ENCODE data around the gene PHGDH. TPM values are rescaled to one million over a fixed set of nuclear protein-coding genes. Genes with fewer than 3 reads are reported as not detected.

Gene PHGDH
- total RNA-seq, 1 donor = 184 TPM

- Histone ChIP-seq H3K27ac (ENCODE audit: low read depth, low read length) (no peak overlapping the region), H3K79me2 (ENCODE audit: insufficient read depth, low read length) (no peaks in the 10 kb centered on the region), H4K20me1 (ENCODE audit: insufficient read depth, low read length) (no peaks in the 10 kb centered on the region), H3K36me3 (ENCODE audit: insufficient read depth, low read length) (no peaks in the 10 kb centered on the region), H3K27me3 (ENCODE audit: insufficient read depth, low read length) (peaks cover 2% of the 10 kb centered on the region), H3K9me3 (ENCODE audit: low read depth, low read length) (no peaks in the 10 kb centered on the region), H3K4me1 (ENCODE audit: insufficient read depth, low read length) (peaks cover 9% of the 10 kb centered on the region), H2AFZ (ENCODE audit: low read length) (no peak overlapping the region), H3K4me3 (ENCODE audit: insufficient read depth, low read length) (no peak overlapping the region), H3K4me2 (ENCODE audit: insufficient read depth, low read length) (no peak overlapping the region)
- DNase-seq (ENCODE audit: insufficient read length, low spot score, missing footprints) = no peak
- TF ChIP-seq CTCF (IDR thresholded peaks at IDR 0.05; ENCODE audit: extremely low read depth, low read depth, low read length) = no peak
Observed at GRCh38 chr1:119778359-119778758, 66.6 kb downstream of the PHGDH start.

DNA sequence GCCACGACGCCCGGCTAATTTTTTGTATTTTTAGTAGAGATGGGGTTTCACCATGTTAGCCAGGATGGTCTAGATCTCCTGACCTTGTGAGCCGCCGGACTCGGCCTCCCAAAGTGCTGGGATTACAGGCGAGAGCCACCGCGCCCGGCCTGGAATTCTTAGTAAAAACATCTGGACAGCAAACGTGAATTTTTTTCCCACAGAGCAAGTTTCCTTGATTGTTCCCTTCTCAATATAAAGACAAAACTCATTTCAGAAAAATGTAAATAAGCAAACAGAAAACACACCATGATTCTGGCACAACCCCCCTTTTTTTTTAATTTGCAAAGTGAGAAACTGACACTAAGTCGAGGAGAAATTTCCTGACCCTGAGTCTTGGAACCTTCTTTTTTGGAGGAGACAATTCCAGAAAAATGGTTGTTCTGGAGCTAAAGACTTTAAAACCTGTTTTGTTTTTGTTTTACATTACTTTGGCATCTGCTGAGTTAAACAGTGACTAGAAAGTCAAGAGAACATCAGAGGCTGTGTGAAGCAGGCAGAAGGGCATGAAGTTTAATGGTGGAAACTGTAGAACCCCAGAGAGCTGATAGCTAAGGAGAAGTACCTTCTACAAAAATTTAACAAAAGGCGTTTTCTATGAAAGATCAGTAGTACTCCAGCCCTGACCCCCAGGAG lies 67.3 kb downstream of the PHGDH start:
- no peak for TF ChIP-seq CTCF (IDR thresholded peaks at IDR 0.05; ENCODE audit: extremely low read depth, low read depth, low read length)
- Histone ChIP-seq H3K4me3 (ENCODE audit: insufficient read depth, low read length) (no peak overlapping the region), H2AFZ (ENCODE audit: low read length) (no peak overlapping the region), H3K79me2 (ENCODE audit: insufficient read depth, low read length) (no peaks in the 10 kb centered on the region), H3K27me3 (ENCODE audit: insufficient read depth, low read length) (peaks cover 9% of the 10 kb centered on the region), H3K4me2 (ENCODE audit: insufficient read depth, low read length) (no peak overlapping the region), H3K9me3 (ENCODE audit: low read depth, low read length) (no peaks in the 10 kb centered on the region), H4K20me1 (ENCODE audit: insufficient read depth, low read length) (no peaks in the 10 kb centered on the region), H3K36me3 (ENCODE audit: insufficient read depth, low read length) (no peaks in the 10 kb centered on the region), H3K4me1 (ENCODE audit: insufficient read depth, low read length) (peaks cover 3% of the 10 kb centered on the region), H3K27ac (ENCODE audit: low read depth, low read length) (no peak overlapping the region)
- no peak for DNase-seq (ENCODE audit: insufficient read length, low spot score, missing footprints)

DNA sequence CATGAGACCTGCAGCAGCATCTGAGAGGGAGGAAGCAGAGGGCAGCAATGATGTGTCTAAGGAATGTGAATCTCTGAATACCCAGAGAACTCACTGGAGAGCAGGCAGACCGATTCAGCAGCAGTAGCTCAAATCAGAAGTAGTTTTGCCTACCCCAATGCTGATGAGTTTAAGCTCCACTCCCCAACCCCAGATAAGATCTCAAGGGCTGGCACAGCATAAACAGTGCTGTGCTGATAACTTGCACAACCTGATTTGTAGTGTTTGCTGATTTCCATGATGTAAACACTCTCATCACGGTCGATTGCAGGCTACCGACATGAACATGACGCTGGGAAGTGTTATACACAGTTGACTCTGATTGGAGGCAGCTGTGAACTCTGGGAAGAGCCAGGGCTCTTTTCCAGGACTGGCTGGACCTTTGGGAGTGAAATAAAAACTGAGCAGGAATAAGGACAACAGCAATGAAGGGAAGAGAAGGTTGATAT lies 68.2 kb downstream of the PHGDH start:
- Histone ChIP-seq H3K4me2 (ENCODE audit: insufficient read depth, low read length) (peak overlapping the region; percentile 76), H3K79me2 (ENCODE audit: insufficient read depth, low read length) (no peaks in the 10 kb centered on the region), H3K9me3 (ENCODE audit: low read depth, low read length) (no peaks in the 10 kb centered on the region), H3K27ac (ENCODE audit: low read depth, low read length) (no peak overlapping the region), H4K20me1 (ENCODE audit: insufficient read depth, low read length) (no peaks in the 10 kb centered on the region), H2AFZ (ENCODE audit: low read length) (peak overlapping the region; percentile 81), H3K36me3 (ENCODE audit: insufficient read depth, low read length) (no peaks in the 10 kb centered on the region), H3K4me1 (ENCODE audit: insufficient read depth, low read length) (no peaks in the 10 kb centered on the region), H3K4me3 (ENCODE audit: insufficient read depth, low read length) (peak overlapping the region; percentile 64), H3K27me3 (ENCODE audit: insufficient read depth, low read length) (peaks cover 10% of the 10 kb centered on the region)
- TF ChIP-seq CTCF (IDR thresholded peaks at IDR 0.05; ENCODE audit: extremely low read depth, low read depth, low read length) = no peak
- DNase-seq (ENCODE audit: insufficient read length, low spot score, missing footprints) = no peak

DNA sequence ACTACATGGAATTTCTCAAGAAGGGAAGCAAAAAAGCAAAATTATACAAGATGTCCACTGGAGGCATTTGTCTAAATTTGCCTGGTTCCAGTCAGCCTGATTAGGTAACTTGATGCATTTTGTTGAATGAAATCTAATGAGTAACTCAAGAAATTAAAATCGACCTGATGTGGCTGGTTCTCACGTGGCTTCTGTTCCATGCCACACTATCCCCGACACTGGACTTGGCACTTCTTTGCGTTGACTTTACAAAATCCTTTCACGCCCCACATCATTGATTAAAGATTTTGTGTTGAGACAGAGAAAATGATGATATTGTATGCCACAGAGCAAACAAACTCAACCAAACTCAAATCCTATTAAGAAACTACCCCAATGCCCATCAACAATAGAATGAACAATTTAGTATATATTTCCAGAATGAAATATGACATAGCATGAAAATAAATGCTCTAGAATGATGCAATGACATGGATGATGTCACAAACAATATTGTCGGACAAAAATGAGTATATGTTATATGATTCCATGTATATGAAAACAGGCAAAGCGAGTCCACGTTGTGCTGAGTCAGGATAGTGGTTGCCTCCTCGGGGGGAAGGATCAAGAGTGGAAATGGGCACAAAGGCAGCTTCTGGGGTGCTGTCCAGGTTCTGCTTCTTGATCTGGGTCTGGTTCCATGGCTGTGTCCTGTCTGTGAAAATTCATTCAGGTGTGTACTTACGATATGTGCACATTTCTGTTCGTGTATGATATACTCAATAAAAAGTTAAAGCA lies 69.9 kb downstream of the PHGDH start:
- no peaks in the 10 kb centered on the region for H3K9me3 ChIP-seq (ENCODE audit: low read depth, low read length)
- no peaks in the 10 kb centered on the region for H3K36me3 ChIP-seq (ENCODE audit: insufficient read depth, low read length)
- H3K79me2 ChIP-seq (ENCODE audit: insufficient read depth, low read length) = no peaks in the 10 kb centered on the region
- no peak overlapping the region for H2AFZ ChIP-seq (ENCODE audit: low read length)
- H3K27ac ChIP-seq (ENCODE audit: low read depth, low read length) = no peak overlapping the region
- H3K4me1 ChIP-seq (ENCODE audit: insufficient read depth, low read length) = no peaks in the 10 kb centered on the region
- TF ChIP-seq CTCF (IDR thresholded peaks at IDR 0.05; ENCODE audit: extremely low read depth, low read depth, low read length) = peak; percentile 10
- peaks cover 19% of the 10 kb centered on the region for H3K27me3 ChIP-seq (ENCODE audit: insufficient read depth, low read length)
- no peak overlapping the region for H3K4me3 ChIP-seq (ENCODE audit: insufficient read depth, low read length)
- no peak overlapping the region for H3K4me2 ChIP-seq (ENCODE audit: insufficient read depth, low read length)
- no peaks in the 10 kb centered on the region for H4K20me1 ChIP-seq (ENCODE audit: insufficient read depth, low read length)
- no peak for DNase-seq (ENCODE audit: insufficient read length, low spot score, missing footprints)

All from osteoblast (primary cell).